GM19395 (cell line): ENCODE results near the gene GRM8.

ENCODE experiments used
- ATAC-seq: cut with Tn5 transposase; IDR thresholded peaks from one replicate; pipeline ENCODE4 v1.9.1; 2021; ENCODE audit warnings: mild to moderate bottlenecking, moderate library complexity; ENCODE audit not compliant: unreplicated experiment

The GRM8 gene

DNA sequence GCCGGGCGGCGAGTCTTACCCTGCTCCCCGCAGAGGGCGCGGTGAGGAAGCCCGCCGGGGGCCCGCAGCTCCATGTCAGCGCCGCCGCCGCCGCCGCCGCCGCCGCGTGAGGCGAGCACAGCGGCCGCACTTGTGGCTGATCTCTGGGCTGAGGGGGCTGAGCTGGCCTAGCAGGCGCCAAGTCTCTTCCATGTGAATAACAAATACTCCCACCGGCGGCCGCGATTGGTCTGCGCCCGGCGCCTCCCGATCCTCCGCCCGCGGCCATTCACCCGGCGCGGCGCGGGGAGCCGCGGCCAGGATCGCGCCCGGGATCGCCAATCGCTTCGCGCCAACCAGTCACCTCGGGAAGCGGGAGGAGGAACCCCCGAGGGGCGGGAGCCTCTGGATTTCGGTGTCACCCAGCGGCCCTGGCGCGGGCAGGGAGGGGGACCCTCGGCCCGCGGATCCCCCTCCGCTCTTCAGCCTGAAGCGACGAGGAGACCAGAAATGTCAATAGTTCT, at the start of gene GRM8:
Gene GRM8 (minus strand): TSS at position 164 of the 503 bp plus-strand sequence.
- peak; percentile 22 for ATAC-seq

DNA sequence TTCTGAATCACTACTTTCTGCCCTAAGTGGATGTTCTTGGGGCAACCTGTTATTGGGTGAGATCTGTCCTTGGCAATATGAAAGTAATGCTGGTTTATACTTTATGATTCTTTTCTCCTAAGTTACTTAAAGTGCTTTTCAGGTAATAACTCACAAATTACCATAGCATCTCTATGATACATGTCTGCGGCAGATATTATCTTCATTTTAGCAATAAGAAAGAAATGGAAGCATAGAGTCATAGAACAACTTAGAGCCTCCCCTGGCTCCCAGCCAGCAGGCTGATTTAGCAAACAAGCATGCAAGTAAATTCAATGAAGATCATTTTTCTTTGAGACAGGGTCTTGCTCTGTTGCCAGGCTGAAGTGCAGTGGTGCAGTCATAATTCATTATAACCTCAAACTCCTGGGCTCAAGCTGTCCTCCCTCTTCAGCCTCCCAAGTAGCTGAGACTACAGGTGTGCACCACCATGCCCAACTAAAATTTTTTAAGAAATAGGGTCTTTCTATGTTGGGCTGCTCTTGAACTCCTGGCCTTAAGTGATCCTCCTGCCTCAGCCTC, 38.1 kb upstream of the GRM8 start:
- no peak for ATAC-seq

DNA sequence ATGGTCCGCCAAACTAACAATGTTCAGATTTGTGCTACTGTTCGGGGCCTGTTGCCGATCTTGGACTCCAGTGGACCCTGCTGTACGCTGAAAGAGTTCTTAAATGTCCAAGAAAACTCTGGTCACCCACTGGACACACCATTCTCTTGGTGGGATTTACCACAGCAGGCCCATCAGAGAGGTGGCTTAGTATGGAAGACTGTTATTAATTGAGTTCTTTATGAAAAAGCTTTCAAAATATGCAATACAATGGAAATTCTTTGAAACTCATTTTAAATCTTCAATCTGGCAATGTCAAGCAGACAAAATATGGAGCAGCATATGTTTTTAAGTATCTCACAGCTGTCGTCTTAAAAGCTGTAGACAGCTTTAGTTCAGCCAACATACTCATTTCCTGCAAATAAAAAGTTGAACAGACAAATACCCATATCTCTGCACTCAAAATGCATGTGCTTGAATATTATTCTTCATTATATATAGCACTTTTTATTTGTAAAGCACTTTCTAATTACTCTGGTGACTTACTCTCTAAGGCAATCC, 37.4 kb upstream of the GRM8 start:
- no peak for ATAC-seq

DNA sequence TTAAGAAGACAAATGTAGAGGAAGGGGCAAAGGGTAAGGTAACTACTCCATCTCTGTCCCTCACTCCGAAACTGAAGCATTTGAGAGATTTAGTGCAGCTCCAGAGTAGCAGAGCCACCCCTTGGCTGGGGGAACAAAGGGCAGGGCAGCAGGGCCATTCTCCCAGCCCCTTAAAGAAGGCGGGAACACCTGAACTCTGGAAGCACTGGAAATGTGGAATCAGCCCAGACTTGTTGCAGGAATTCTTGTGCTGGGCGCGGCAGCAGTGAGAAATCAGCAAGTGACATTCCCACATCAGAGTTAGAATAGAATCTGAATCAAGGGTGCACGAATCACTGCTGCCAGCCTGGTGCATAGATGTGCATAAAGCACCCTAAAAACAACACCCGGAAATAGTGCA, 34.4 kb upstream of the GRM8 start:
- no peak for ATAC-seq

DNA sequence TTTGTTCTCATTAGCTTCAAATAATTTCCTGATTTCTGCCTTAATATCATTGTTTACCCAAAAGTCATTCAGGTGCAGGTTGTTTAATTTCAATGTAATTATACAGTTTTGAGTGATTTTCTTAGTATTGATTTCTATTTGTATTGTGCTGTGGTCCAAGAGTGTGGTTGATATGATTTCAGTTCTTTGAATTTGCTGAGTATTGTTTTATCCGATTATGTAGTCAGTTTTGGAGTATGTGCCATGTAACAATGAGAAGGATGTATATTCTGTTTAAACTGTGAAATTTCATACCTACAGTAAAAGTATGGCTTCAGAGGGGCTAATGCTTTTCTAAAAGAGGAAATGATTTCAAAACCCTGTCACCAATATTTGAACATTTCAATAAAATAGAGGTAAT, 17.4 kb upstream of the GRM8 start:
- ATAC-seq = no peak

DNA sequence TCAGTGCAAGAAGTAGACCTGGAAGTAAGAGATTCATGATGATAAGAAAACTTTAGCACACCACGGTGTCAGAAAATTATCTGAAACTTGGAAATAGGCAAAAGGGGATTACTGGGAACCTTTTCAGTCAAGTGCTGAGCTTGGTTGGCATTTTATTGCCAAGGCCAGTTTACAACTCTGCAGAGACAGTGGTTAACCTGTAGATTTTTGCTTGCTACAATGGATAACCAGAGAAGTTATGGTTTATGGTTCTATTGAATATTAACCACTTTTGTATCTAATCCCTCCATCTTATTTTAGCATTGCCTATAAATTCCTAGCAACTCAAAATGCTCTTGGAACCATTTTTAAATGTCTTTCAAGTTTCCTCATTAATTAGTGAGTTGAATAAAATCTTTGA, 13.3 kb upstream of the GRM8 start:
- ATAC-seq = no peak

DNA sequence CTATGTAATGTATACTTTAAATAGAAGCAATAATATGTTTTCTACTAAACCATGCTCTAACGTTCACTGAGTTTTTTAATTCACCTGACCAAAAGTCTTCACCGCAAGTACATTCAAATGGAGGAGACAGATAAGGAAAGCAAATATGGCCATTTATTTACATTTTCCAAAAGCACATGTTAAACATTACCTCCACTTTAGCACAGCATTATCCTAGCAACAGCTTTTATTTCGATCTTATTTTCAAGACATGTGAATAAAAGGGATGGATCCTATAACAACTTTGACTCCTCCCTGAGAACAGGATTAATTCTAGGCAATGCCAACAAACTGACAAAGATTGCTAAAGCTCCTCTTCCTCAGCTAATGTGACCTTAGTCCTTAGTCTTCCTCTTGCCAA, 11.5 kb upstream of the GRM8 start:
- ATAC-seq = no peak

DNA sequence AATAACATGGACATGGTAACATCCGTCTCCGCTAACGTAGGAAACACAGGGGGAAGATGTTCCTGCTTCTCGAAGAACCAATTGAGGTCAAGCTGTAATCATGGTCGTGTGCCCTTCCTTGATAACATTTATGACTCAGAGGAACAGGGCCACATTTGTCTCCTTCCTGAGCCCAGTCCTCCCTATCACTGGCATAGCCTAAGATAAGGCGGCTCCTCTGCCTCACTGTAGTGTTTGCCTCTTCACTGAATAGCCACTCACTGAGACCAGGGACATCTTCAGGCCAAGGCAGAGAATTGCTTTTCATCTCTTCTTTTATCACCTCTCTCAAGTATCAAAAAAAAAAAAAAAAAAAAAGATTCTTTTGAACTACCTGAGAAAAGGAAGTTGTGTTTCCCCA, 5.4 kb upstream of the GRM8 start:
- no peak for ATAC-seq

DNA sequence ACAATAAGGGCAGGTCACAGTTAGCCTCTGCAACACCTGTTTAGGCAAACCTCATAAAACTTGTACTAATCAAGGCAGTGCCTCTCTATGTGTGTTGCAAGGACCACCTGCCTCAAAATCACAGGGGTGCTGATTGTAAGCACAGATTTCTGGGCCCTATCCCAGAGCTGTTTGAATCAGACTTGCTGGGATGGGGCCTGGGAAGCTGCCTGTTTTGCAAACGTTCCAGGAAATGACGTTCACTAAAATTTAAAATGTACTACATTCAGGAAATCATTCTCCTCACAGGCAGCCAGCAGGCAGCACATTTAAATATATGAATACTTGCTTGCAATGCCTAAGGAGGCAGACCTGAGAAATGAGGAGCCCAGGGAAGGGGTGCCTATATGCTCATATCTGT, 4.3 kb upstream of the GRM8 start:
- ATAC-seq = no peak

DNA sequence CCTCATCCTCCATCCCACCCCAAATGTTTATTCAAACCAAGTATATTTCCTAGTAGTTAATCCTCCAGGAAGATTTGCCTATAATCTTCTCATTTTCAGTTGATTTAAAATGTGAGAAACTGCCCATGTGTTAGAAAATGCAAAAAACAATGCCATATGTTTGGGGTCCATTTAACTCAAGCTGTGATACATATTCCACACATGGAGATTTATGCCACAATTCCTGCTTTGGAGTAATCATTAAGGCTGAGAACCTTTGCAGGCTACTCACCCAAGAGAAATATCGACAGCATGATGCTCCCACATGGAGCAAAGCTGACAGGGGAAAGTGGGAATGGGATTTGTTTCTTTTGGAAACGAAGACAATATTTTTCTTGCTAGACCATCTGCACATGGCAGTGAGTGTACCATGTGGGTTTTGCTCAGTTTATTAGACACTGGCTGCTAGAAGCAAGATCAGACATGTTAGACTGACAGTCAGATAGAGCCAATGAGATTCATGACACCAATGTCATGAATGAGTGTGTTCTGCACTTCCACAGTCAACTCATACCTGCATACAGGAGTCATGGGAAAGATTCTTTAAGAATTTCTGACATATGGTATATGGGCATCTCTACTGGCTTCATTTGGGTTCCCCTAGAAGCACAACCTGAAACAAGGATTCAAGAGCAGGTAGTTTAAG, 3.4 kb upstream of the GRM8 start:
- ATAC-seq = no peak

DNA sequence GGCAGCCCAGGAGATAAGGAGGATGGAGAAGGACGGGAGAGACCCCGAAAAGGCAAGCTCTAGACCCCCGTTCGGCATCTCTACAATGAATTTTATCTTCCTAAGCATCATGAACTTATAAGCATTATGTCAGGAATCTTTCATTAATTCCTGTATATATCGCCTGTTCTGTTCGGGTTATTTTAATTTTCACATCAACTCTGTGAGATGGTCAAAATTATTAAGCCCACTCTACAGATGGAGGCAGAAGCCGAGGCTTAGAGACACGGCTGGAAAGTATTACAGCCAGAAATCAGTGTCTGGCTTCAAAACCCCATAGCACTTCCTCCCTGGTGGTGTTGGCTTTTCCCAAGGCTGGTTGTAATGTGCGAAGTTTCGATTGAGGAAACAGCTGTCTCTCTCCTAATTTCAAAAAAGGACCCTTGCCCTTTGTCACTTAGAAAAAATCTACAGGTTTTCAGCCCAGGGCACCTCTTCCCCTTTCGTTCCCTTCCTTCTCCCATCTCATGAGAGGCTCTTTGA, 1.5 kb upstream of the GRM8 start:
- no peak for ATAC-seq

DNA sequence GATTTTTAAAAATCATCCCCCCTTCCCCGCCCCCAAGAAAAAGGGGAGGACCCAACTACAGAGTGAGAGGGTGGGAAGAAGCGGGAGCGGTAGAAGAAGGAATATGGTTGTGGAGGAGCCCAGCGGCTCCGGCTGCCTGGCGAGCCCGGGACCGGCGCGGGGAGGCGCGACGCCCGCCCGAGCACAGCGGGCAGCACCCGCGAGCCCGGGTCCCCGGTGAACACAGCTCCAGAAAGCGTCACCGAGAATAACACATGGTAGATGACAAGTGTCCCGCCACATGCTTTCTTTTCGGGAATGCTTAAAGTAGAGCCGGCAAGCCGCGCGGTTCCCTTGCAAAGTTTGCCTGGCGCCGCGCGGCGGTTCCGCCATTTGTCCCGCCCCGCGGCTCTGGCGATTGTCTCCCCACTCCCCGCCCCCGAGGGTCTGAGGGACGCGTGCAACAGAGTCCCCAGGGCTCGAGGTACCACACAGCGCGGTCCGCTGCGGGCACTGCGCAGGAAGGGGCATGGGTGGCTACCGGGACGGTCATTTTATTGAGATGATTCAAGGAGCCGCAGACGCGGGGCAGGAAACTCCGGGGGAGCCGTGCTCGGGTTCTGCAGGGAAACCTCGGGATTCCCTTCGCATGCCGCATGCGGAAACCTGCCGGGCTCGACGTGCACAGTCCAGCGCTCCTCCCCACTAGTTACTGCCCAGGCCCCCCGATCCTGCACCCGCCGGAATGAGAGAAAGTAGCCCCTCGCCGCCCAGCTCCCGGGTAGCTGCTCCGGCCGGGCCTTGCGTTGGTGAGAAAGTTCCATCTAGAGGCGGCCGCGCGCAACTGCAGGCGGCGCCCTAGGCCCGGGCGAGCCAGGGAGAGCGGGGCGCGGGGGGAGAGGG, 781 bp upstream of the GRM8 start:
- ATAC-seq = peak; percentile 82

DNA sequence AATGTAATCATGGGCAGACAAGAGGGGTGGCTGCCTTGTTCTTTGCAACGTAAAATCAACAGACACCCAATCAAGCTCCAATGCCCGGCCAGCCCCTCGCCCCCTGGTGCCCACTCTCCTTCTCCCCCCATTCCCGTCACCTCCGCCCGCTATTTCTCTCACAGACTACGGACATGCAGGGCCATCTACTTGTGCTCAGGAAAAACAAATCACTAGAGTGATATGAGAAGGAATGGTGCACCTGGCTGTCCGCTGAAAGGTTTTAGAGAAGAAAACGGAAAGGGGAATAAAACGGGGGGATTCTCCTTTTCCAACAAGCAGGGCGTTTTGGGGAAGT, 396 bp downstream of the GRM8 start:
- ATAC-seq = no peak

DNA sequence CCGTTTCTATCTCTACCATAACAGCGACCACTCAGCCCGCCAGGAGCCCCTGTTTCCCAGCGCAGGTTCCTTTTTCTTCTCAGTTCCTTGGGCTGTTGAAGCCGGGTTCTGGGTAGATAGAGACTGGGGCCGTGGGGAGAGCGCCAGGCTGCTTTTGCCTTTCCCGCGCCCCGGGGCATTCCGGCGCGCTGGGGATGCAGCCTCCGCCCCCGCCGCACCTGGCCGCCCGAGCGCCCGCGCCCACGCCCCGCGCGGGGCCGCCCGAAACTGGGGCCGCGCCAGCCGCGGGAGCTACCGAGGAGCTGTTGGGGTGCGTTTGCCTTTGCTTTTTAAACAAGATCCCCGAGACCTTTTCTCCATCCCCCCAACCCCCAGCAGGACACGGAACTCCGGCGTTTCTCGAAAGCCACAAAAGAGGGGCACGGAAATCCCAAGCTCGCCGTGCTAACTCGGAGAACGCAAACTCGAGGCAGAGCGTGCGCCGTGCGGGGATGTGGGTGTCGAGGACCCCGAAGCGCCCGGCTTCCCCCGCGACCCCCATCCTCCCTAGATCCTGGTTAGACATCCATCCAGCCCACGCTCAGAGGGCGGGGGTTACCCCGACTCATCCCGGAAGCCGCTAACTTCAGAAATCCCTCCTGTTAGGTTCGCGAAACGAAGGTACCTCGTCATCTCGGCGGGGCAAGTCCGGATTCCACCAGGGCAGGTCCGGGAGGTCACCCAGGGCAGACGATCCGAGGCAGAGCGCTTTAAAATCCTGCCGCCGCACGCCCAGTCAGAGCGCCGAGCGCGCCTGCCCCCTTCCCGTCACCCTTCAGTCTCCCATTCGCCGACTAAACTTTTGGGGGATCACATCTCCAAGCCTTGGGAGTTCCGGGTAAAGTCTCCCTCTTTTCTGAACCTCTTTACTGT, 1.0 kb downstream of the GRM8 start:
- peak; percentile 25 for ATAC-seq

DNA sequence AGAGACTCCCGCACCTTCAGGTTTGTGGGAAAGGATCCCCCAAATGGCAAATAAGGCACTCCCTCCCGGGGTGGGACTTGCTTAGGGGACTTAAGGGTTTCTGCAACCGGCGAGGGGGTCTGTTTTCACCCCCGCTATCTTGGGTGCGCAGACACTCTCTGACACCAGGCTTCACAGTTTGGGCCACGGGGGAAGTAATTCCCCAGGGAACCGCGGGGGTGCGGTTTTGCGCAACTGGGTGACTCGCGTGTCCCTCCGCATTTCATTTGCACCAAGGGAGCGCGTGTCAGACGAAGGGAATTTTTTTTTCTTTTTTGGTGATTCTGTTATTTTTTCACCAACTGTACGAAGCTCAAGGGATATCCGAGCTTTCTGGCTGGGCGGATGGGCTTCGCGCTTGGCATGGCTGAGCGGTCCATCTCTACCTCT, 1.7 kb downstream of the GRM8 start:
- no peak for ATAC-seq

DNA sequence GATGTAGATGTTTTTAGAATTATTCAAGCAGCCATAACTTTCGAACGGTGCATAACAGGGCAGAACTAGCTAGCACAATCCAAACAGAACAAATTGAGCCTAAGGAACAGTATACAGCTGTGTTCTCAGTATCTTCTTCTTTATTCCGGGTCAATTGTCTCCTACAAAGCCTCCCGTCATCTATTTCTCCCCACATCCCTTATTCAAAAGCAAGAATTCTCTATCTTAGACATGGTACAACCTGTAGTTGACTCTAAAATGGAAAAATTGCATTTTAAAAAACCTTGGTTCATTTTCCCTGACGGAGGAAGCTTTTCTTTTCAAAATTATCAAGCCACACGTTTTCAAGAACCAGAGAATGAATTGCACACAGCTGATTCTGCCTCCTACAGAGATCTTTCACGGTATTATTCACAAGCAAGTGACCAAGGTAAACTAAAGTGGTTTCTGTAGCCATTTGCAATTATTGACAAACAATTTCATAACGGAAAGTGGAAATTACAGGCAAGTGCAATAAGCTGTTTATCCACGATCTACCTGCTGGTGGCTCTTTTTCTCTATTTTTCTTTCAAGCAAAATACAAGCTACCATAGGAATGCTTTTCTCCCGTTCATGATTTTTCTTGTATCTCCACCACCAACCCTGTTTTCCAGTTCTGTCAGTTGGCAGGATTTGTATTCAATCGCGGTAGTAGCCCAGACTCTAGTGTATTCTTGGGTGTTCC, 2.3 kb downstream of the GRM8 start:
- ATAC-seq = no peak

DNA sequence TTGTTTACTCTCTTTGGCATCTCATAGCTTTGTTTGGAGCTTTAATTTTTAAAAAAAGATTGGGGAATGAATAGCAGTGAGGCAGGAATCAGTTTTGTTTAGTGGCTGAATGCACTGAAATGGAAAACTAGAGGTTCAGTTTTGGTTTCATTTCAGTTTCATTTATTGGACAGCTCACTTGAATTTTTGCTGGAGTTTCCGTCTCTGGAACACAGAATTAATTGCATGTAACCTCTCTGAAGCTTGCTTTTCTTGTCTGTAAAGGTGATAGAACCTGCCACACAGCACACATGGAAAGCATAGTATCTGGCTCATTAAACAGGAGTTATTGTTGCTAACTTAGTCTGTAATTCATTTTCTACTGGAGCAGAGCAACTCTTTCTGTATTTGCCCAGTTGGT, 7.1 kb downstream of the GRM8 start:
- peak; percentile 54 for ATAC-seq

DNA sequence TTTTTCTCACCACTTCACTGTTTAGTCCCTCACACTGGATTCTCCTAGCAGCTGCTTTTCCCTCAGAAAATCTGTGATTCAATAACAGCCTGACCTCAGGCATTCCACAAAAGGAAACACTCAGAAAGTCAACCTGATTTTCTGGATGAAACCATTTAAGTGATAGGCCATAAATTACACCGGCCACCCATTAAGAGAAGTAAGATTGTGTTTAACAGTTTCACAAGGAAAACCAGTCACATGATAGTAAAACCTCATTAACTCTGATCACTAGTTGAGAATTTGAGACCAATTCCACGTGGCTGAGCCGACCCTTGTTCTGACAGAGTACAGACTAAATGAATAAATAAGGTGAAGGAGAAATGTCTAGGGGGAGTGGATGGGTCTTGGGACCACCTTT, 7.7 kb downstream of the GRM8 start:
- no peak for ATAC-seq

DNA sequence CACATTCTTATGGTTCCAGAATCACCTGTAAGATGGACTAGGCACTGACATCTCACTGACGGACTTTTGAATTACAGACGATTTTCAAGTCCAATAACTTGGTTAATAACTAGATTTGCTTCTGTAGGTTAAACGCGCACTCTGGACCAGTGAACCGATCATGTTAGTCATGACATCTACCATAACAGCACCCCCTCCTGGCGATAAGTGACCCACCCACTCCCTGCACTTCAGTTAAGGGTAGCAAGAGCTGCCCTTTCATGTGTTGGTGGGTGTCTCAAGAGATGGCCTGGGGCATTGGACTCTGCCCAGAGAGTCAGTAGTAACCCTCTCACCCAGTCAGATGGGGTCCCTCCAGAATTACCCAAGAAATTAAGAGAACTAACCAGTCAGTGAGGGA, 12.9 kb downstream of the GRM8 start:
- no peak for ATAC-seq

DNA sequence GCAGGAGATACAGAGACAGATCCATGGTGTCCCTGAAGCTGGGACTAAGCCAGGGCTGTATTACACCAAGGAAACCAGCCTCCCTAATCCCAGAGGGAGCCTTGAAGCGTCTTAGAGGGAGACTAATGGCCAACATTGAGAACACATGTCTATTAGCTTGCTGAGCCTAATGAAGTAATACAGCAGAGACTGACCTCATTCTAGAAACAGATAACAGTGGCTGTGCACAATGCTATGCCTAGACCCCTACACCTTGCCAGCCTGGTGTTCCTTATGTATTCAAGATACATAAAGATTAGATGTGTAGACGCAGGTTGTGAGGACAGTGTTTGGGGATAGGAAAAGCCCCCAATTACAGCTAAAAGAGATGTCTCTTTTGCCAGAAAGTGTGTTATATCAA, 19.1 kb downstream of the GRM8 start:
- ATAC-seq = no peak
